HG02763 (cell line): Measurements from ENCODE around the gene KANSL1.
A peak's percentile ranks its signal among the peaks of the same experiment; 100 is the strongest.
"Not testable (repeated sequence)": the region's sequence is repeated elsewhere in the genome, so short reads cannot be mapped to it uniquely, and the experiment has no call there.

Experiments used
- ATAC-seq: cut with Tn5 transposase; IDR thresholded peaks from one replicate; pipeline ENCODE4 v1.9.1; 2021; ENCODE audit warnings: mild to moderate bottlenecking, moderate library complexity; ENCODE audit not compliant: unreplicated experiment

The KANSL1 gene

GRCh38 chr17:46193626-46194392 lies 580 bp upstream of the KANSL1 start:
- peak; percentile 49 for ATAC-seq

GRCh38 chr17:46192439-46193150 lies 634 bp downstream of the KANSL1 start:
- ATAC-seq: peak; percentile 40

GRCh38 chr17:46192189-46192438 lies 1.1 kb downstream of the KANSL1 start:
- no peak for ATAC-seq

GRCh38 chr17:46191322-46192188 lies 1.7 kb downstream of the KANSL1 start:
- no peak for ATAC-seq

- ATAC-seq: no peak
Measured at GRCh38 chr17:46190763-46191162, 2.5 kb downstream of the KANSL1 start.

GRCh38 chr17:46186827-46187235 lies 6.4 kb downstream of the KANSL1 start:
- ATAC-seq: not testable (repeated sequence)

GRCh38 chr17:46184696-46185095 lies 8.5 kb downstream of the KANSL1 start:
- ATAC-seq: no peak

- not testable (repeated sequence) for ATAC-seq
Measured at GRCh38 chr17:46183383-46183782, 9.8 kb downstream of the KANSL1 start.

- ATAC-seq: no peak
Measured at GRCh38 chr17:46182961-46183360, 10.3 kb downstream of the KANSL1 start.

- ATAC-seq: no peak
Measured at GRCh38 chr17:46181940-46182339, 11.3 kb downstream of the KANSL1 start.

- ATAC-seq: not testable (repeated sequence)
Measured at GRCh38 chr17:46181316-46181715, 11.9 kb downstream of the KANSL1 start.

- no peak for ATAC-seq
Measured at GRCh38 chr17:46180892-46181274, 12.3 kb downstream of the KANSL1 start.

- ATAC-seq: not testable (repeated sequence)
Measured at GRCh38 chr17:46180185-46180891, 12.9 kb downstream of the KANSL1 start.

GRCh38 chr17:46179375-46179999 lies 13.7 kb downstream of the KANSL1 start:
- ATAC-seq: no peak

- no peak for ATAC-seq
Measured at GRCh38 chr17:46178550-46179214, 14.5 kb downstream of the KANSL1 start.

- ATAC-seq: no peak
Measured at GRCh38 chr17:46176975-46177374, 16.3 kb downstream of the KANSL1 start.

- ATAC-seq: no peak
Measured at GRCh38 chr17:46175891-46176290, 17.3 kb downstream of the KANSL1 start.

GRCh38 chr17:46173153-46173552 lies 20.1 kb downstream of the KANSL1 start:
- no peak for ATAC-seq

GRCh38 chr17:46171939-46172338 lies 21.3 kb downstream of the KANSL1 start:
- no peak for ATAC-seq
